HK-2 (cell line): ENCODE measurements around the gene OR6C2.
"Not testable (repeated sequence)": the region's sequence is repeated elsewhere in the genome, so short reads cannot be mapped to it uniquely, and the experiment has no call there.

Experiments used
- DNase-seq: peaks from one replicate; pipeline ENCODE4 v3.0.0-alpha.2; 2018; ENCODE audit not compliant: unreplicated experiment

Gene OR6C2

GRCh38 chr12:55443776-55444175, at the start of gene OR6C2:
Gene OR6C2, plus strand, starts transcription at chr12:55444076. Its CDS starts 8,138 bp downstream, at chr12:55452214.
- DNase-seq = no peak

GRCh38 chr12:55396326-55396725, 47.5 kb upstream of the OR6C2 start:
- no peak for DNase-seq

GRCh38 chr12:55400229-55400628, 43.6 kb upstream of the OR6C2 start, which contains the start of gene OR6C65:
Gene OR6C65, plus strand, starts transcription at chr12:55400529. Its CDS starts 0 bp downstream, at chr12:55400529.
- DNase-seq = no peak

DNA sequence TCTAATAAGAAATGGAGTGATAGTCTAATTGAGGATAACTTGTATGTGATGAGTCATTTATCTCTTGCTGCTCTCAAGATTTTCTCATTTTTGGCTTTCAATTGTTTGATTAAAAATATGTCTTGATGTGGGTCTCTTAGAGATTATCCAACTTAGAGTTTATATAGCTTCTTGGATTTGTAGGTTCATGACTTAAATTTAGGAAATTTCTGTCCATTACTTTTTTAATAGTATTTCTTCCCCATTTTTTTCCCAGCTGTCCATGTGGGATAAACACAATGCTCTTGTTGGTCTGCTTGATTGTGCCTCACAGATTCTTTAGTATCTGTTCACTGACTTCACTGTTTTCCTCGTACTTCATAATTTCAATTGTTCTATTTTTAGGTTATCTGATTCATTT, 36.0 kb upstream of the OR6C2 start:
- no peak for DNase-seq

- DNase-seq = not testable (repeated sequence)
These were observed 34.7 kb upstream of the OR6C2 start for GRCh38 chr12:55409133-55409532.

GRCh38 chr12:55412138-55412537, 31.7 kb upstream of the OR6C2 start:
- DNase-seq = not testable (repeated sequence)

DNA sequence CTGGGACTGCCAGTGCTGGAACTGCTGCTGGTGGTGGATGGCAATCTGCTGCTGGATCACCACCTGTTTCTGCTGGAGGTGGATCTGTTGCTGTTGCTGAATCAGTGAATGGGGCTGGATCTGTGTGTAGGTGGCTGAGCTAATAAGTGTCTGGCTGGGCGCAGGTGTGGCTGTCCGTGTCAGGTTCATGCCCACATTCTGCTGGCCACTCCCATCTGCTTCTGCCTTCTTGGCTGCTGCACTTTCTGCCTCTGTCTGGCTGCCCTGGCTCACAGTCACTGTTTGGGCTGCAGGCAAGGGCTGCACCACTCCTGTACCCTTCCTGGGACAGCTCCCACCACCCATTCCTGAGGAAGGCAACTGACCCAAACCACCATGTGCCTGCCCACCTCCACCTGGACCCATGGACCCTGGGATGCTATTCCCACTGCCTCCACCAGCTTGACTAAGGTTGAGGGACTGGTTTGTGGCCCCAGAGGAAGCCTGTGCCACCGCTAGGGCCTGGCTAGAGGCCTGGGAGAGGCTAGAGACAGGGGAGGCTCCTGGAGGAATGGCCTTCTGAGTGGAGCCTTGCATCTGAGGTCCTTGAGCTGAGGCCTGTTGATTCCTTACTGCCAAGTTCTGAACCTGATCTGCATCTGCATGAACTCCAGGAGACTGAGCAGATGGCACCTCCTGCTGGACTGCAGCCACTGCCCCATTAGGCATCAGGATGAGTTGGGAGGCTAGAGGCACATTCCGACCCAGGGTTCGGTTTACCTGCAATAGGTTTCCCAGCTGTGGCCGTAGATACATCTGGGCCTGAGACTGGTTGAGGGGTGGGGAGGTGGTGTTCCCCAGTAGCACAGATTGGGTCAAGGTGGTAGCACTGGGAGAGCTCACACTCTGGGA, 30.1 kb upstream of the OR6C2 start:
- not testable (repeated sequence) for DNase-seq

DNA sequence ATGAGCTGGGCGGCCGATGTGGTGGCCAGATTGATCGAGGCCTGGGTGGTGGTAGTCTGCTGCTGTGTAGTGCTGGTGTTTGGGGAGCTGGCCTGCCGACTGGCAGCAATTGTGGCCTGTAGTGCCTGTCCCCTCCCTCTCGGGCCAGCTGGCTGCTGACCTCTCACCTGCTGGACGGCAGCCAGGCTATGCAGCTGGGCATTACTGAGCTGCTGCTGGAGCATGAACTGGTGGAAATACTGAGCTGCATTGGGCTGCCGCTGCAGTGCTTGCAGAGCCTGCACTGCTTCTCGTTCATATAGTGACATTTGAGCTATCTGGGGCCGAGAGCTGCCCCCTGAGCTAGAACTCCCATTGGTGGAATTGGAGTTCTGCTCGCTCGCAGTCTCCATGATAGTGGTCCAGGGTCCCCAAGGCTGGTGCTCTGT, 29.5 kb upstream of the OR6C2 start:
- DNase-seq = not testable (repeated sequence)

DNA sequence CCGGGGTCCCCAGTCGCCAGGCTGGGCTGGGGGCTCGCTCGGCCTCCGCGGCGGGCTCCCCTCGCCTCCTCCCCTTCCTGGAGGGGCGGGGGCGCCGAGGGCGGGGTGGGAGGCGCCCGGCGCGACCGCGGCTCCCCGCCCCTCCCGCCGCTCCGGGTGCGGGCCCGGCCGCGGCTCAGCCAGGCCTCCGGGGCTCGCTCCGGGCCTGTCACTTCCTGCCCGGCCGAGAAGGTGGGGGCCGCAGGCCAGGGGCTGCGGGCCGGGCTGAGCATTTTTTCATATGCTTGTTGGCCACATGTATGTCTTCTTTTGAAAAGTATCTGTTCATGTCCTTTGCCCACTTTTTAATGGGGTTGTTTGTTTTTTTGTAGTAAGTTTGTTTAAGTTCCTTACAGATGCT, 29.0 kb upstream of the OR6C2 start:
- not testable (repeated sequence) for DNase-seq

DNA sequence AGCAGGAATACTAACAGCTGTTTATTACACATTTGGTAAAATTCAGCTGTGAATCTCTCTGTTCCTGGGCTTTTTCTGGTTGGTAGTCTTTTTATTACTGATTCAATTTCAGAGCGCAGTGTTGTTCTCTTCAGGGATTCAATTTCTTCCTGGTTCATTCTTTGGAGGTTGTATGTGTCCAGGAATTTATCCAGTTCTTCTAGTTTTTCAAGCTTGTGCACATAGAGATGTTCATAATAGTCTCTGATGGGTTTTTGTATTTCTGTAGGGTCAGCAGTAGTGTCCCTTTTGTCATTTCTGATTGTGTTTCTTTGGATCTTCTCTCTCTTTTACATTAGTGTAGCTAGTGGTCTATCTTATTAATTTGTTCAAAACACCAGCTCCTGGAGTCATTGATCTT, 26.9 kb upstream of the OR6C2 start:
- no peak for DNase-seq

- DNase-seq = no peak
These were observed 23.4 kb upstream of the OR6C2 start for GRCh38 chr12:55420307-55420962.

- no peak for DNase-seq
These were observed 17.9 kb upstream of the OR6C2 start, which contains the start of gene OR6C76 for GRCh38 chr12:55425954-55426353. Gene OR6C76, plus strand, starts transcription at chr12:55426254. Its CDS starts 0 bp downstream, at chr12:55426254.

GRCh38 chr12:55428331-55429243, 15.3 kb upstream of the OR6C2 start:
- DNase-seq = no peak

DNA sequence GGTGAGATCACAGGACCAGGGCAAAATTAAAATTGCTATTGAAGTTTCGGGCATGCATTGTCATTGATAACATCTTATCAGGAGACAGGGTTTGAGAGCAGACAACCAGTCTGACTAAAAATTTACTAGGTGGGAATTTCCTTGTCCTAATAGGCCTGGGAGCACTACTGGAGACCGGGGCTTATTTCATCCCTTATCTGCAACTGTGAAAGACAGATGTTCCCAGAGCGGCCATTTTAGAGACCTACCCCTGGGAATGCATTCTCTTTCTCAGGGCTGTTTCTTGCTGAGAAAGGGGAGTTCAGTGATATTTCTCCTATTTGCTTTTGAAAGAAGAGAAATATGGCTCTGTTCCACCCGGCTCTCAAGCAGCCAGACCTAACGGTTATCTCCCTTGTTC, 2.6 kb upstream of the OR6C2 start:
- not testable (repeated sequence) for DNase-seq

DNA sequence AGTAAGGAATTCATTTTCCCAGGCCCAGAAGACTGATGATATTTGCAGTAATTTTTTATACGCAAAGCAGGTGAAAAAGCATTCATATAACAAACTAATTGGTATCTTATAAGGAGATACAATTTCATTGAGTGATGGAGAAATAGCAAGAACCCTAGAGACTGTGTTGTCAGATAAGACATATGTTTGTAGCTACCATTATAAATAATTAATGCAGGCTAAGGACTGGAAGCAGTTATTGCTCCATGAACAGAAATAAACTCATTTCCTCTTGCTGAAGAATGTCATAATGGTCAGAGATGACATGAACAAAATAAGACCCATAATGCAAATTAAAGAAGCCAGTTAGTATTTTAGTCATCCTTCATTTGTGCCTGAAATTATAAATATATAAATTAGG, 1.5 kb downstream of the OR6C2 start:
- DNase-seq = no peak

DNA sequence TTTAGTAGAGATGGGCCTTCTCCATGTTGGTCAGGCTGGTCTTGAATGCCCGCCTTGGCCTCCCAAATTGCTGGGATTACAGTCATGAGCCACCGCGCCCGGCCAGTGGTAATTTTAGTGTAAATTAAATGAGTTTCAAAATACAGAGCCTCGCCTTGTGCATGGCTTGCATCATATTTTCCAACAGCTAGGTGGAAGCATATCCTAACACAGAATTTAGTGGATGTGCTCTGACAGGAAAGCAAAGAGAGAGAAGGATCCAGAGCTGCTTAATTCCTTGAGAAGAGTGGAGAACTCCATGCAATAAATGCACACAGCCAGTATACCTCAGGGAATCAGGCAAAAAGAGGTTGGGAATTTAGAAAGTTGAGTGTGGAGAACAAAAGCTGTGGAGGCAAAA, 2.5 kb downstream of the OR6C2 start:
- DNase-seq = no peak

DNA sequence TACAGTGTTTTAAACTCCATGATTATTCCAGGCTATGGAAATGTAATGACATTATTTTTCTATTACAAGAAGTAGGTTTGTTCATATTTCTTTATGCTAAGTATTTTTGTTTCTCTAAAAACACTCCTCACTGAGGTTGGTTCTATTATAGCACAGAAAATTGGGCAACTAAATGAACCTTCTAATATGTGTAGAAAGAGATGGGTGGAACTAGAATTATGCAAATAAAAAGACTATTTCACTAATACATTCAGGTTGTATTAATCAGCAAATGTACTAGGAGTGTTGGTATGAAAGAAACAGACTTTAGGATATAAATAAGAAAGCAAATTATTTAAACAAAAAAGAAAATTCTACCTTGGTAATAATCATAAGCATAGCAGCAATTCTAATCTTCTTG, 4.9 kb downstream of the OR6C2 start:
- no peak for DNase-seq

DNA sequence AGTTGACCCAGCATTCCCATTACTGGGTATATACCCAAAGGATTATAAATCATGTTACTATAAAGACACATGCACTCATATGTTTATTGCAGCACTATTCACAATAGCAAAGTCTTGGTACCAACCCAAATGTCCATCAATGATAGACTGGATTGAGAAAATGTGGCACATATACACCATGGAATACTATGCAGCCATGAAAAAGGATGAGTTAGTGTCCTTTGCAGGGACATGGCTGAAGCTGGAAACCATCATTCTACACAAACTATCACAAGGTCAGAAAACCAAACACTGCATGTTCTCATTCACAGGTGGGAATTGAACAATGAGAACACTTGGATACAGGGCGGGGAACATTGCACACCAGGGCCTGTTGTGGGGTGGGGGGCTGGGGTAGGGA, 21.1 kb downstream of the OR6C2 start:
- DNase-seq = not testable (repeated sequence)

GRCh38 chr12:55467836-55468235, 24.0 kb downstream of the OR6C2 start:
- no peak for DNase-seq

- DNase-seq = no peak
These were observed 25.4 kb downstream of the OR6C2 start for GRCh38 chr12:55469291-55469690.

GRCh38 chr12:55470088-55470829, 26.4 kb downstream of the OR6C2 start, which contains the start of gene OR6C70:
Gene OR6C70, minus strand, starts transcription at chr12:55470138. Its CDS starts 0 bp downstream, at chr12:55470138.
- DNase-seq = no peak
